HG02981 (cell line): ENCODE data around the gene FAM83B.
"Not testable (repeated sequence)": the region's sequence is repeated elsewhere in the genome, so short reads cannot be mapped to it uniquely, and the experiment has no call there.

ENCODE experiments used
- ATAC-seq: cut with Tn5 transposase; IDR thresholded peaks from one replicate; pipeline ENCODE4 v1.9.1; 2021; ENCODE audit warnings: mild to moderate bottlenecking, moderate library complexity; ENCODE audit not compliant: unreplicated experiment

The FAM83B gene

GRCh38 chr6:54961372-54961771 is 114.8 kb downstream of the FAM83B start:
- ATAC-seq, result not testable (repeated sequence)

GRCh38 chr6:54970337-54970736 is 123.8 kb downstream of the FAM83B start:
- ATAC-seq, result no peak

- ATAC-seq, result no peak
These were observed 125.3 kb downstream of the FAM83B start for GRCh38 chr6:54971825-54972224.

- not testable (repeated sequence) for ATAC-seq
These were observed 132.6 kb downstream of the FAM83B start for GRCh38 chr6:54979161-54979560.

GRCh38 chr6:54980511-54981275 is 134.1 kb downstream of the FAM83B start:
- no peak for ATAC-seq

GRCh38 chr6:54981276-54981609 is 134.7 kb downstream of the FAM83B start:
- ATAC-seq, result no peak

GRCh38 chr6:54981647-54982046 is 135.1 kb downstream of the FAM83B start:
- no peak for ATAC-seq

GRCh38 chr6:54987633-54988290 is 141.2 kb downstream of the FAM83B start:
- ATAC-seq, result no peak

- no peak for ATAC-seq
These were observed 142.0 kb downstream of the FAM83B start for GRCh38 chr6:54988576-54988975.

- ATAC-seq, result no peak
These were observed 143.4 kb downstream of the FAM83B start for GRCh38 chr6:54990001-54990400.
